ENCODE measurements around the gene GFI1. TPM values are rescaled to one million over a fixed set of nuclear protein-coding genes. Genes with fewer than 3 reads are reported as not detected.
A peak's percentile ranks its signal among the peaks of the same experiment; 100 is the strongest.

GFI1 gene
- total and polyA plus RNA-seq, 2 of the 13 experiments (the other 11 are each of a cell fraction or from before 2014, with no cell fraction given): 10.3 to 10.5 TPM

DNA sequence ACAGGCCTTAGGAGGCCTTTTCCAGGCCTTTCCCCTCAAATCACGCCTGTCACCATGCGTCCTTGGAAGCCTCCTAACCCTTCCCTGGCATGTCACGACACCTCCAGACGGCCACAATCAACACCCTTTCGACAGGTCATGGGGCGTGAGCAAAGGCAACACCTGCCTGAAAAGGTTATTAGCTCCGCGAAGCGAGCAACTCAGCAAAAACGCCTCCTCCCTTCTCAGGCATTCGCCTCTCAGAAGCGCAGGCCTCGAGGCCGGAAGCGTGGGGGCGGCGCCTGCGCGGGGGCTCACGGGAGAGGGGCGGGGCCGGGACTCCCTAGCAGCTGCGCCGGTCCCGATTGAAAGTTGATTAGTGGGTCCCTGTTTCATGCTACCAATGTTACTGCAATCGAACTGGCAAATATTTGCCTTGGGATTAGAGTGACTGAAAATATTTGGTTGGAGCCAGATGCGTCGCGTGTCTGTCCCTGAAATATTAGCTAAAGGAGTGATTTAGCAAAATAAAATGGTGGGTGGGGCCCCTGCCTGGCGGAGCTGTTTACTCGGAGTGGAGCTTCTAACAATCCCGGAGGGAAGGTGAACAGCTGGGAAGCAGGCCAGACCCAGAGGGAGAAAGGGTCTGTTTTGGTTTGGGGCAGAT is 44.9 kb downstream of the GFI1 start (continued):
- TF ChIP-seq HMGXB4 (CRISPR knock-in tag; IDR thresholded peaks at IDR 0.05; ENCODE audit: borderline replicate concordance in 1 of 2, low read depth in 1 of 2) (peak; percentile 72 to 79), KLF6 (CRISPR knock-in tag; IDR thresholded peaks at IDR 0.05) (peak; percentile 60), TMF1 (CRISPR knock-in tag; IDR thresholded peaks at IDR 0.05; ENCODE audit: low read depth) (peak; percentile 58; the same call in 1 of the 2 replicates), ZSCAN22 (CRISPR knock-in tag; IDR thresholded peaks at IDR 0.05) (0 out of 2 replicates have a peak, but pooled peaks have one; percentile 49), ZNF17 (CRISPR knock-in tag; IDR thresholded peaks at IDR 0.05) (0 out of 2 replicates have a peak, but pooled peaks have one; percentile 36), POLR2G (IDR thresholded peaks at IDR 0.05; ENCODE audit: low read depth, low read length) (peak; percentile 94), ZNF737 (CRISPR knock-in tag; IDR thresholded peaks at IDR 0.05; ENCODE audit: borderline replicate concordance) (no peak), ZNF720 (CRISPR knock-in tag; IDR thresholded peaks at IDR 0.05) (no peak), POLR2AphosphoS2 (IDR thresholded peaks at IDR 0.05; ENCODE audit: low read depth, low read length) (no peak), ZNF841 (CRISPR knock-in tag; IDR thresholded peaks at IDR 0.05; ENCODE audit: borderline replicate concordance) (0 out of 2 replicates have a peak, but pooled peaks have one; percentile 29), ZNF335 (CRISPR knock-in tag; IDR thresholded peaks at IDR 0.05) (peak; percentile 76; the same call in 1 of the 2 replicates), SNAPC2 (CRISPR knock-in tag; IDR thresholded peaks at IDR 0.05) (peak; percentile 80; the same call in 1 of the 2 replicates), HMGA1 (CRISPR knock-in tag; conservative IDR thresholded peaks at IDR 0.05) (no peak), CAMTA2 (CRISPR knock-in tag; IDR thresholded peaks at IDR 0.05; ENCODE audit: borderline replicate concordance) (peak; percentile 70; the same call in 1 of the 2 replicates), AGO2 (optimal IDR thresholded peaks at IDR 0.05; ENCODE audit: low read depth, low read length) (no peak), ZMAT5 (CRISPR knock-in tag; IDR thresholded peaks at IDR 0.05; ENCODE audit: borderline replicate concordance, low read depth) (no peak)
- TF ChIP-seq, protein P1, sequence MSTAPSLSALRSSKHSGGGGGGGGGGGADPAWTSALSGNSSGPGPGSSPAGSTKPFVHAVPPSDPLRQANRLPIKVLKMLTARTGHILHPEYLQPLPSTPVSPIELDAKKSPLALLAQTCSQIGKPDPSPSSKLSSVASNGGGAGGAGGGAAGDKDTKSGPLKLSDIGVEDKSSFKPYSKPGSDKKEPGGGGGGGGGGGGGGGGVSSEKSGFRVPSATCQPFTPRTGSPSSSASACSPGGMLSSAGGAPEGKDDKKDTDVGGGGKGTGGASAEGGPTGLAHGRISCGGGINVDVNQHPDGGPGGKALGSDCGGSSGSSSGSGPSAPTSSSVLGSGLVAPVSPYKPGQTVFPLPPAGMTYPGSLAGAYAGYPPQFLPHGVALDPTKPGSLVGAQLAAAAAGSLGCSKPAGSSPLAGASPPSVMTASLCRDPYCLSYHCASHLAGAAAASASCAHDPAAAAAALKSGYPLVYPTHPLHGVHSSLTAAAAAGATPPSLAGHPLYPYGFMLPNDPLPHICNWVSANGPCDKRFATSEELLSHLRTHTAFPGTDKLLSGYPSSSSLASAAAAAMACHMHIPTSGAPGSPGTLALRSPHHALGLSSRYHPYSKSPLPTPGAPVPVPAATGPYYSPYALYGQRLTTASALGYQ (CRISPR knock-in tag; IDR thresholded peaks at IDR 0.05): peak; percentile 95
- TF ChIP-seq, protein P2, sequence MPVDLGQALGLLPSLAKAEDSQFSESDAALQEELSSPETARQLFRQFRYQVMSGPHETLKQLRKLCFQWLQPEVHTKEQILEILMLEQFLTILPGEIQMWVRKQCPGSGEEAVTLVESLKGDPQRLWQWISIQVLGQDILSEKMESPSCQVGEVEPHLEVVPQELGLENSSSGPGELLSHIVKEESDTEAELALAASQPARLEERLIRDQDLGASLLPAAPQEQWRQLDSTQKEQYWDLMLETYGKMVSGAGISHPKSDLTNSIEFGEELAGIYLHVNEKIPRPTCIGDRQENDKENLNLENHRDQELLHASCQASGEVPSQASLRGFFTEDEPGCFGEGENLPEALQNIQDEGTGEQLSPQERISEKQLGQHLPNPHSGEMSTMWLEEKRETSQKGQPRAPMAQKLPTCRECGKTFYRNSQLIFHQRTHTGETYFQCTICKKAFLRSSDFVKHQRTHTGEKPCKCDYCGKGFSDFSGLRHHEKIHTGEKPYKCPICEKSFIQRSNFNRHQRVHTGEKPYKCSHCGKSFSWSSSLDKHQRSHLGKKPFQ (CRISPR knock-in tag; IDR thresholded peaks at IDR 0.05; ENCODE audit: insufficient replicate concordance): peak; percentile 83
- TF ChIP-seq, protein P3, sequence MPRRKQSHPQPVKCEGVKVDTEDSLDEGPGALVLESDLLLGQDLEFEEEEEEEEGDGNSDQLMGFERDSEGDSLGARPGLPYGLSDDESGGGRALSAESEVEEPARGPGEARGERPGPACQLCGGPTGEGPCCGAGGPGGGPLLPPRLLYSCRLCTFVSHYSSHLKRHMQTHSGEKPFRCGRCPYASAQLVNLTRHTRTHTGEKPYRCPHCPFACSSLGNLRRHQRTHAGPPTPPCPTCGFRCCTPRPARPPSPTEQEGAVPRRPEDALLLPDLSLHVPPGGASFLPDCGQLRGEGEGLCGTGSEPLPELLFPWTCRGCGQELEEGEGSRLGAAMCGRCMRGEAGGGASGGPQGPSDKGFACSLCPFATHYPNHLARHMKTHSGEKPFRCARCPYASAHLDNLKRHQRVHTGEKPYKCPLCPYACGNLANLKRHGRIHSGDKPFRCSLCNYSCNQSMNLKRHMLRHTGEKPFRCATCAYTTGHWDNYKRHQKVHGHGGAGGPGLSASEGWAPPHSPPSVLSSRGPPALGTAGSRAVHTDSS (CRISPR knock-in tag; conservative IDR thresholded peaks at IDR 0.05): no peak

Data from HepG2 (cell line).